Measurements from ENCODE around the gene IL9. TPM values are rescaled to one million over a fixed set of nuclear protein-coding genes. Genes with fewer than 3 reads are reported as not detected.

Gene IL9
- total RNA-seq, 1 donor from 2014 or later, result not detected

DNA sequence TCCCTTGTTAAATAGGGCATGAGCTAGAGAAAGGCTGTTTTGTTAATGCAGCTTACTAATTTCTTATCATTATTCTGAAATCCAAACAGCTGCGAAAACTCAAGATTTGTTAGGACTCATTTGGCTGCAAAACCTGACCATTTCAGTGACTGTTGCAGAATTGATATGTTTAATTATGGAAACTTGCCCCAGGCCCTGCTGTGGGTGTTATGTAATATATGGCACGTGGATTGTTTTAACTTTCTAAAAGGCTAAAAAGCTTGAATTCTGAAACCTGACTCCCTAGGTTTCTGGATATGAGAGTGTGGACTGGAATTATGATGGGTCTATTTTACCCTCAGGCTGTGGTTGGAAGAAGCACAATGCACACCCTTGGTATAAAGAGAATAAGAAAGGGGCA lies 4.4 kb downstream of the IL9 start:
- no peaks in the 10 kb centered on the region for H3K9me3 ChIP-seq
- TF ChIP-seq, protein P1, sequence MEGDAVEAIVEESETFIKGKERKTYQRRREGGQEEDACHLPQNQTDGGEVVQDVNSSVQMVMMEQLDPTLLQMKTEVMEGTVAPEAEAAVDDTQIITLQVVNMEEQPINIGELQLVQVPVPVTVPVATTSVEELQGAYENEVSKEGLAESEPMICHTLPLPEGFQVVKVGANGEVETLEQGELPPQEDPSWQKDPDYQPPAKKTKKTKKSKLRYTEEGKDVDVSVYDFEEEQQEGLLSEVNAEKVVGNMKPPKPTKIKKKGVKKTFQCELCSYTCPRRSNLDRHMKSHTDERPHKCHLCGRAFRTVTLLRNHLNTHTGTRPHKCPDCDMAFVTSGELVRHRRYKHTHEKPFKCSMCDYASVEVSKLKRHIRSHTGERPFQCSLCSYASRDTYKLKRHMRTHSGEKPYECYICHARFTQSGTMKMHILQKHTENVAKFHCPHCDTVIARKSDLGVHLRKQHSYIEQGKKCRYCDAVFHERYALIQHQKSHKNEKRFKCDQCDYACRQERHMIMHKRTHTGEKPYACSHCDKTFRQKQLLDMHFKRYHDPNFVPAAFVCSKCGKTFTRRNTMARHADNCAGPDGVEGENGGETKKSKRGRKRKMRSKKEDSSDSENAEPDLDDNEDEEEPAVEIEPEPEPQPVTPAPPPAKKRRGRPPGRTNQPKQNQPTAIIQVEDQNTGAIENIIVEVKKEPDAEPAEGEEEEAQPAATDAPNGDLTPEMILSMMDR (IDR thresholded peaks at IDR 0.05), result no peak
- peaks cover 5% of the 10 kb centered on the region for H3K27me3 ChIP-seq (ENCODE audit: low read depth)
- no peak overlapping the region for H3K4me3 ChIP-seq
- no peak overlapping the region for H3K27ac ChIP-seq
- peaks cover 18% of the 10 kb centered on the region for H3K4me1 ChIP-seq
- DNase-seq (no peak), ATAC-seq (no peak)
- H3K36me3 ChIP-seq, result no peaks in the 10 kb centered on the region
- intact Hi-C loops (cut with DNase I), result no loop called here

DNA sequence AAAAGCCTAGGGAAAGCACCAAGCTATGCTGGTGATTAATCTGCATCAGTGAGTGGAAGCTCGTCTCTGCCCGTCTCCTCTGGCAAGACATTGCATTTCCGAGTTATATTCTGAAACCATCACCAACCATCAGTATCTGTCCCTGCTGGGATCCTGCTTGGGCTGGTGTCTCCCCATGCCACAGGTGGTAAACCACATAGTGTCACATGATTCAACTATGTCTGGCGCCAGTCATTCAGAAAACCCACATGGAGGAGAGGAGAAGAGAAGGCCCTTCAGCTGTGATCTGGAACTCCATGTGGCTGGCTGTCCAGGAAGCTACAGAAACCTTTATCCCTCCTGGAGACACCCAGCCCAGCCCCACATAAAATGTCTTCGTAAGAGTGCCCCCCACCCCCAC lies 4.8 kb downstream of the IL9 start:
- TF ChIP-seq, protein P1 (IDR thresholded peaks at IDR 0.05), result no peak
- Histone ChIP-seq H3K36me3 (no peaks in the 10 kb centered on the region), H3K9me3 (no peaks in the 10 kb centered on the region), H3K27ac (no peak overlapping the region), H3K4me3 (no peak overlapping the region), H3K27me3 (ENCODE audit: low read depth) (peaks cover 9% of the 10 kb centered on the region), H3K4me1 (peaks cover 18% of the 10 kb centered on the region)
- ATAC-seq, result no peak
- intact Hi-C loops (cut with DNase I), result no loop called here
- no peak for DNase-seq

DNA sequence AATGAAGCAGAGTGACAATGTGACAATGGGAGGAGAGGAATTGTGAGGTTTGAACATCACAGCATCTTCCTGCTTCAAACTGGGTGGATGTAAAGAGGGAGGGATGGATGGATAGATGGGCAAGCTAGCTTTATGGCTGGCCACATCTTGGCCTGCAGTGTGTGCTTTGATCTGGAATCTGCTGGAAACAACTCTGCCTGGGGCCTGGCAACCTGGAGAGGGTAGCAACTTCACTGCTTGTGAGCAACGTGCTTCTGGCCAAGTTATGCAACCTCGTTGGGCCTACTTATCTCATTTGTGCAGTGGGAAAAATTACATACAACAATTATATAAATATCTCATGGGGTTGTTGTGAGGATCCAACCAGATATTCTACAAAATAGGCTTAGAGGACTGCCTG lies 5.3 kb downstream of the IL9 start:
- no peaks in the 10 kb centered on the region for H3K36me3 ChIP-seq
- TF ChIP-seq, protein P1 (IDR thresholded peaks at IDR 0.05), result no peak
- no peak overlapping the region for H3K4me3 ChIP-seq
- H3K27ac ChIP-seq, result no peak overlapping the region
- H3K4me1 ChIP-seq, result peaks cover 18% of the 10 kb centered on the region
- no peaks in the 10 kb centered on the region for H3K9me3 ChIP-seq
- intact Hi-C loops (cut with DNase I), result no loop called here
- DNase-seq (no peak), ATAC-seq (peak; percentile 41 to 48)
- peaks cover 14% of the 10 kb centered on the region for H3K27me3 ChIP-seq (ENCODE audit: low read depth)

DNA sequence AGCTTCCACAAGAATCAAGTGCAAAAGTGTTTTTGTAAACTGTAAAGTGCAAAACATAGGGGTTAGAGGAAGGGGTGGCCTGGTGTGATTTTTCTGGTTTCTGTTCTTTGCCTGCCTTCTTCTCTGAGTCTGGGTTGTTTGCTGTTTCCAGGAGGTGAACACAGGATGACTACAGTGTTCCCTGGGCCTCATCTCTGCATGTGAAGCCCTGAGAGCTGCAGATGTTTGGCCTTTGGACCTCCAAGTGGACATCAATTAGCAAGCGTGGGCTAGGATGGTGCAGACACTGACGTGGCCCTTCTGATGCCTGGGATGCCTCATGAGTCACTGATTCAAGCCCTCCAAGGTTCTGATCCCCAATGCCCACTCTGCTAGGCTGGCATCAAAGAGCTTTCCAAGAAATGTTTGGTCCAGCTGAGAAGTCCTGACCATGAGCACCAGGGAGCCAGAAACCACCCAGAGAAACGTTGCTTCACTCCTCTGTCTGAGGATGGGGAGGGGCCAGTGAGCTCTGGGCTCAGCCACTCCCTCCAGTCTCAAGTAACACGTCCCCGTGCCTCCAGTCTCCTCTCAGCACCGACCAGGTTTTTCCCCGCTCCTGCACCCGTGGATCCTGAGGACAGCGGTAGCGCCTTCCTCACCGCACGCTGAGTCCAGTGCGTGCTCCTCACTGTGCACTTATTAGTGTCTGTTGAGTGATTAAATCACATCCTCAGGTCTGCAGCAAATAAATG lies 7.6 kb downstream of the IL9 start:
- Histone ChIP-seq H3K4me1 (peaks cover 18% of the 10 kb centered on the region), H3K4me3 (no peak overlapping the region), H3K27ac (no peak overlapping the region), H3K9me3 (no peaks in the 10 kb centered on the region), H3K36me3 (no peaks in the 10 kb centered on the region), H3K27me3 (ENCODE audit: low read depth) (peaks cover 14% of the 10 kb centered on the region)
- TF ChIP-seq, protein P1 (IDR thresholded peaks at IDR 0.05), result no peak
- intact Hi-C loops (cut with DNase I), result loop anchor here (5.0 kb wide), 1 partner anchor 324 kb away; no protein-coding TSS in a partner anchor
- DNase-seq (no peak), ATAC-seq (peak; percentile 35 to 45)

DNA sequence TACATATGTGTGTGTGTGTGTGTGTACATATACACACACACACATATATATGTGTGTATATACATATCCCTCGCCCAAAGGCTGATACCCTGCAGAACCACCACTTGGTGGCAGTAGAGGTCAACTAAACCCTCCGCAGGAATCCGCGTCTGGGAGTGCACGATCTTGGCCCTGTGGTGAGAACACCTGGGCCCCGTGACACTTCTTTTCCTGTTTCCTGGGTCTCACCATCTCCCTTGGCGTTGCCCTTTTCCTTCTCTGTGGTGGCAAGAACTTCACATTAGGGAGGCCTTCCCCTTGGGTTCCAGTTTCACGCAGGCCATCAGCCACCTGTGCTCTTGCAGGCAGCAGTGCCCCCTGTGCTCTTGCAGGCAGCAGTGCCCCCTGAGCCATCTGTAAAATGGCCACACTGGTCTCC lies 8.2 kb downstream of the IL9 start:
- TF ChIP-seq, protein P1 (IDR thresholded peaks at IDR 0.05), result peak; percentile 78
- Histone ChIP-seq H3K4me1 (peaks cover 18% of the 10 kb centered on the region), H3K27ac (no peak overlapping the region), H3K36me3 (no peaks in the 10 kb centered on the region), H3K4me3 (no peak overlapping the region), H3K27me3 (ENCODE audit: low read depth) (peaks cover 14% of the 10 kb centered on the region), H3K9me3 (no peaks in the 10 kb centered on the region)
- ATAC-seq (peak; percentile 87 to 92), DNase-seq (peak; percentile 56)
- intact Hi-C loops (cut with DNase I), result loop anchor here (5.0 kb wide), 1 partner anchor 325 kb away; no protein-coding TSS in a partner anchor
